Measurements from ENCODE around the gene NTMT2. TPM values are rescaled to one million over a fixed set of nuclear protein-coding genes. Genes with fewer than 3 reads are reported as not detected.

NTMT2 gene
- total RNA-seq, 4 donors from 2014 or later = not detected

GRCh38 chr1:170198090-170198489 is 52.3 kb downstream of the NTMT2 start:
- intact Hi-C loops (cut with DNase I; ENCODE audit: low total_unique reads) = no loop called here
- no peaks in the 10 kb centered on the region for H3K27me3 ChIP-seq
- DNase-seq = no peak
- no peaks in the 10 kb centered on the region for H3K36me3 ChIP-seq
- no peak overlapping the region for H3K27ac ChIP-seq
- no peaks in the 10 kb centered on the region for H3K9me3 ChIP-seq
- TF ChIP-seq POLR2A (IDR thresholded peaks at IDR 0.05) (no peak), CTCF (IDR thresholded peaks at IDR 0.05) (no peak)
- H3K4me1 ChIP-seq = no peaks in the 10 kb centered on the region
- no peak overlapping the region for H3K4me3 ChIP-seq

- intact Hi-C loops (cut with DNase I; ENCODE audit: low total_unique reads) = no loop called here
- H3K4me1 ChIP-seq = no peaks in the 10 kb centered on the region
- TF ChIP-seq CTCF (IDR thresholded peaks at IDR 0.05) (no peak), POLR2A (IDR thresholded peaks at IDR 0.05) (no peak)
- no peaks in the 10 kb centered on the region for H3K27me3 ChIP-seq
- no peak for DNase-seq
- H3K36me3 ChIP-seq = no peaks in the 10 kb centered on the region
- no peaks in the 10 kb centered on the region for H3K9me3 ChIP-seq
- H3K4me3 ChIP-seq = no peak overlapping the region
- H3K27ac ChIP-seq = no peak overlapping the region
These were observed 52.8 kb downstream of the NTMT2 start for GRCh38 chr1:170198584-170198983.

- TF ChIP-seq CTCF (IDR thresholded peaks at IDR 0.05) = no peak
- TF ChIP-seq POLR2A (IDR thresholded peaks at IDR 0.05) = no peak
- DNase-seq = no peak
- Histone ChIP-seq H3K27me3 (no peaks in the 10 kb centered on the region), H3K4me3 (no peak overlapping the region), H3K9me3 (no peaks in the 10 kb centered on the region), H3K4me1 (no peaks in the 10 kb centered on the region), H3K27ac (peak overlapping the region in 1 of 2 donors; percentile 38), H3K36me3 (no peaks in the 10 kb centered on the region)
- intact Hi-C loops (cut with DNase I; ENCODE audit: low total_unique reads) = no loop called here
These were observed 54.4 kb downstream of the NTMT2 start for GRCh38 chr1:170200161-170200560.

- peak overlapping the region; percentile 38 to 43 for H3K27ac ChIP-seq
- no peaks in the 10 kb centered on the region for H3K36me3 ChIP-seq
- intact Hi-C loops (cut with DNase I; ENCODE audit: low total_unique reads) = no loop called here
- no peaks in the 10 kb centered on the region for H3K9me3 ChIP-seq
- no peak for TF ChIP-seq POLR2A (IDR thresholded peaks at IDR 0.05)
- TF ChIP-seq CTCF (IDR thresholded peaks at IDR 0.05) = no peak
- H3K27me3 ChIP-seq = no peaks in the 10 kb centered on the region
- H3K4me1 ChIP-seq = no peaks in the 10 kb centered on the region
- H3K4me3 ChIP-seq = no peak overlapping the region
- DNase-seq = no peak
These were observed 55.0 kb downstream of the NTMT2 start for GRCh38 chr1:170200621-170201397.

GRCh38 chr1:170203693-170204092 is 57.9 kb downstream of the NTMT2 start:
- H3K4me1 ChIP-seq = no peaks in the 10 kb centered on the region
- DNase-seq = no peak
- H3K27me3 ChIP-seq = no peaks in the 10 kb centered on the region
- H3K9me3 ChIP-seq = no peaks in the 10 kb centered on the region
- H3K36me3 ChIP-seq = no peaks in the 10 kb centered on the region
- no peak overlapping the region for H3K4me3 ChIP-seq
- intact Hi-C loops (cut with DNase I; ENCODE audit: low total_unique reads) = no loop called here
- no peak for TF ChIP-seq CTCF (IDR thresholded peaks at IDR 0.05)
- no peak for TF ChIP-seq POLR2A (IDR thresholded peaks at IDR 0.05)
- no peak overlapping the region for H3K27ac ChIP-seq
